ENCODE measurements around the gene LY6G6F. TPM values are rescaled to one million over a fixed set of nuclear protein-coding genes. Genes with fewer than 3 reads are reported as not detected.

The LY6G6F gene
- total RNA-seq, 1 donor from 2014 or later, result 0.97 TPM

GRCh38 chr6:31660381-31661261 is 46.0 kb upstream of the LY6G6F start, which contains the start of gene C6orf47:
Gene C6orf47, minus strand, starts transcription at chr6:31660778. Its CDS starts 831 bp downstream, at chr6:31659947.
- TF ChIP-seq CTCF (IDR thresholded peaks at IDR 0.05), result no peak
- intact Hi-C loops (cut with DNase I), result no loop called here
- Histone ChIP-seq H3K36me3 (peaks cover 42% of the 10 kb centered on the region), H3K27me3 (ENCODE audit: low read depth) (no peaks in the 10 kb centered on the region), H3K4me1 (peaks cover 60% of the 10 kb centered on the region), H3K9me3 (no peaks in the 10 kb centered on the region), H3K4me3 (peak within 1 kb of the TSS; percentile 96), H3K27ac (peak within 1 kb of the TSS; percentile 90)
- ATAC-seq (peak; percentile 89 to 90), DNase-seq (peak; percentile 93)

GRCh38 chr6:31661262-31662123 is 45.2 kb upstream of the LY6G6F start:
- no peak for ATAC-seq
- no peaks in the 10 kb centered on the region for H3K27me3 ChIP-seq (ENCODE audit: low read depth)
- intact Hi-C loops (cut with DNase I), result no loop called here
- H3K4me1 ChIP-seq, result peaks cover 61% of the 10 kb centered on the region
- peaks cover 36% of the 10 kb centered on the region for H3K36me3 ChIP-seq
- no peak for TF ChIP-seq CTCF (IDR thresholded peaks at IDR 0.05)
- no peak for DNase-seq
- H3K9me3 ChIP-seq, result no peaks in the 10 kb centered on the region
- peak overlapping the region; percentile 96 for H3K4me3 ChIP-seq
- H3K27ac ChIP-seq, result peak overlapping the region; percentile 90

- Histone ChIP-seq H3K27me3 (ENCODE audit: low read depth) (no peaks in the 10 kb centered on the region), H3K9me3 (no peaks in the 10 kb centered on the region), H3K27ac (no peak overlapping the region), H3K4me3 (no peak overlapping the region), H3K4me1 (peaks cover 66% of the 10 kb centered on the region), H3K36me3 (peaks cover 34% of the 10 kb centered on the region)
- ATAC-seq (no peak), DNase-seq (no peak)
- intact Hi-C loops (cut with DNase I), result no loop called here
- no peak for TF ChIP-seq CTCF (IDR thresholded peaks at IDR 0.05)
Measured at GRCh38 chr6:31662124-31662723, 44.4 kb upstream of the LY6G6F start.

- no peaks in the 10 kb centered on the region for H3K9me3 ChIP-seq
- peaks cover 66% of the 10 kb centered on the region for H3K4me1 ChIP-seq
- no peak for ATAC-seq
- H3K27me3 ChIP-seq (ENCODE audit: low read depth), result no peaks in the 10 kb centered on the region
- DNase-seq, result no peak
- no peak for TF ChIP-seq CTCF (IDR thresholded peaks at IDR 0.05)
- intact Hi-C loops (cut with DNase I), result no loop called here
- peak overlapping the region; percentile 78 for H3K4me3 ChIP-seq
- peaks cover 36% of the 10 kb centered on the region for H3K36me3 ChIP-seq
- H3K27ac ChIP-seq, result peak overlapping the region; percentile 91
Measured at GRCh38 chr6:31663126-31663960, 43.3 kb upstream of the LY6G6F start.

All from lower lobe of right lung (tissue), 2 donors.